IMR-90 (cell line): ENCODE measurements around the gene GFI1. TPM values are rescaled to one million over a fixed set of nuclear protein-coding genes. Genes with fewer than 3 reads are reported as not detected.

Source experiments
- ATAC-seq: fragments of 200-7000 bp; cut with Tn5 transposase; 2 replicates; pipeline ENCODE4 v1.9.1; 2020; ENCODE audit warnings: low read depth, mild to moderate bottlenecking, moderate library complexity
- BruUV-seq: library from RNA; stranded (reverse); fragments of 400-500 nt; replicated peaks from 2 replicates; lab custom pipeline; 2021; lab: Mats Ljungman, UMichigan
- CTCF ChIA-PET: fragments of 300-600 bp; formaldehyde crosslinking; extraction: SDS; loops from one replicate; lab custom pipeline; 2021; ENCODE audit warnings: antibody characterized with exemption; lab: Yijun Ruan, JAX
- POLR2A ChIA-PET: fragments of 300-600 bp; sonication (Branson Sonifier 250); formaldehyde crosslinking; loops from one replicate; lab custom pipeline; 2022; ENCODE audit warnings: antibody characterized with exemption; ENCODE audit not compliant: unreplicated experiment; lab: Charles Lee
- DNase-seq: peaks from one replicate; pipeline ENCODE4 v3.0.0; 2013
- H2AFZ ChIP-seq: replicated peaks from 2 replicates; pipeline ENCODE3; 2013; ENCODE audit warnings: low read length, mild to moderate bottlenecking; ENCODE audit not compliant: poor library complexity
- H2AK5ac ChIP-seq: 2 replicates; pipeline ENCODE4 v1.6.1; 2013; ENCODE audit warnings: low read depth, low read length, inconsistent platforms
- H2AK9ac ChIP-seq: replicated peaks from 2 replicates; pipeline ENCODE3; 2013; ENCODE audit warnings: mild to moderate bottlenecking, low read depth, low read length, moderate library complexity; ENCODE audit not compliant: poor library complexity
- H2BK120ac ChIP-seq: 2 replicates; pipeline ENCODE4 v1.6.1; 2013; ENCODE audit warnings: low read depth, low read length, inconsistent platforms
- H2BK15ac ChIP-seq: 3 replicates; pipeline ENCODE4 v1.6.1; 2013; ENCODE audit warnings: low read depth, low read length, inconsistent platforms
- H2BK20ac ChIP-seq: 2 replicates; pipeline ENCODE4 v1.6.1; 2013; ENCODE audit warnings: low read depth, mild to moderate bottlenecking, inconsistent platforms, low read length, moderate library complexity
- H2BK5ac ChIP-seq: 2 replicates; pipeline ENCODE4 v1.6.1; 2013; ENCODE audit warnings: mild to moderate bottlenecking, low read depth, low read length, inconsistent platforms; ENCODE audit not compliant: poor library complexity, severe bottlenecking
- H3K14ac ChIP-seq: replicated peaks from 2 replicates; pipeline ENCODE4 v1.6.1; 2013; ENCODE audit warnings: low read depth, low read length, inconsistent platforms
- H3K18ac ChIP-seq: 2 replicates; pipeline ENCODE4 v1.6.1; 2013; ENCODE audit warnings: low read depth, low read length, control low read depth
- H3K23ac ChIP-seq: 2 replicates; pipeline ENCODE4 v1.6.1; 2013; ENCODE audit warnings: low read depth, low read length, inconsistent platforms
- H3K27ac ChIP-seq: 2 replicates; pipeline ENCODE4 v1.5.1; 2013; ENCODE audit warnings: mild to moderate bottlenecking, control low read depth, low read length; ENCODE audit not compliant: insufficient read depth
- H3K27me3 ChIP-seq: 2 replicates; pipeline ENCODE4 v1.6.1; 2013; ENCODE audit warnings: low read length; ENCODE audit not compliant: control insufficient read depth, insufficient read depth
- H3K36me3 ChIP-seq: 2 replicates; pipeline ENCODE4 v1.6.1; 2013; ENCODE audit warnings: low read length, mixed read lengths; ENCODE audit not compliant: control insufficient read depth, insufficient read depth
- H3K4ac ChIP-seq: 2 replicates; pipeline ENCODE4 v1.6.1; 2013; ENCODE audit warnings: low read depth, low read length, inconsistent platforms
- H3K4me1 ChIP-seq: 2 replicates; pipeline ENCODE4 v1.6.1; 2013; ENCODE audit warnings: low read length, mixed read lengths; ENCODE audit not compliant: control insufficient read depth, insufficient read depth
- H3K4me2 ChIP-seq: 2 replicates; pipeline ENCODE4 v1.6.1; 2013; ENCODE audit warnings: low read depth, mild to moderate bottlenecking, control low read depth, low read length, moderate library complexity
- H3K4me3 ChIP-seq: 2 replicates; pipeline ENCODE4 v1.5.1; 2013; ENCODE audit warnings: low read depth, mild to moderate bottlenecking, control low read depth, low read length, moderate library complexity; ENCODE audit not compliant: insufficient read depth
- H3K56ac ChIP-seq: 2 replicates; pipeline ENCODE4 v1.6.1; 2013; ENCODE audit warnings: low read length, inconsistent platforms; ENCODE audit not compliant: insufficient read depth; ENCODE audit errors: extremely low read depth
- H3K79me1 ChIP-seq, 2 experiments: 2 replicates each; pipeline ENCODE4 v1.6.1; 2013; ENCODE audit warnings: low read length in 2 of 2, inconsistent platforms in 1 of 2, low read depth in 1 of 2
- H3K9ac ChIP-seq: 2 replicates; pipeline ENCODE4 v1.6.1; 2013; ENCODE audit warnings: low read depth, low read length, control low read depth
- H3K9me1 ChIP-seq: 2 replicates; pipeline ENCODE4 v1.6.1; 2013; ENCODE audit warnings: low read length, inconsistent platforms; ENCODE audit not compliant: insufficient read depth
- H3K9me3 ChIP-seq: 2 replicates; pipeline ENCODE4 v1.6.1; 2013; ENCODE audit warnings: low read length; ENCODE audit not compliant: control insufficient read depth, insufficient read depth
- H4K20me1 ChIP-seq: 2 replicates; pipeline ENCODE4 v1.6.1; 2013; ENCODE audit warnings: low read length, inconsistent platforms; ENCODE audit not compliant: insufficient read depth
- H4K5ac ChIP-seq: 2 replicates; pipeline ENCODE4 v1.6.1; 2013; ENCODE audit warnings: mild to moderate bottlenecking, low read depth, low read length, control low read depth
- H4K8ac ChIP-seq, 2 experiments: 2 replicates each; pipeline ENCODE4 v1.6.1; 2013; ENCODE audit warnings: low read depth in 2 of 2, low read length in 2 of 2, control low read depth in 1 of 2, inconsistent platforms in 1 of 2
- H4K91ac ChIP-seq: 2 replicates; pipeline ENCODE4 v1.6.1; 2013; ENCODE audit warnings: low read depth, low read length, inconsistent platforms; ENCODE audit not compliant: insufficient read depth
- CHD1 ChIP-seq: IDR thresholded peaks from 2 replicates; pipeline ENCODE4 v1.6.1; 2012; ENCODE audit warnings: low read depth, low read length, improper control_type of control experiment
- CTCF ChIP-seq: conservative IDR thresholded peaks from 2 replicates; pipeline ENCODE4 v1.5.1; 2012; ENCODE audit warnings: mild to moderate bottlenecking, low read depth, low read length, improper control_type of control experiment
- NFE2L2 ChIP-seq: fragments of 150-350 bp; IDR thresholded peaks from 2 replicates; pipeline ENCODE4 v1.6.1; 2016; ENCODE audit warnings: low read depth, mild to moderate bottlenecking, low read length
- RAD21 ChIP-seq: IDR thresholded peaks from 2 replicates; pipeline ENCODE4 v1.6.1; 2012; ENCODE audit warnings: low read length, improper control_type of control experiment
- RFX5 ChIP-seq: IDR thresholded peaks from 2 replicates; pipeline ENCODE4 v1.8.0; 2012; ENCODE audit warnings: low read depth, mild to moderate bottlenecking, low read length, moderate library complexity
- SMC3 ChIP-seq: fragments of 150-350 bp; IDR thresholded peaks from 2 replicates; pipeline ENCODE4 v1.6.1; 2016; ENCODE audit warnings: low read depth, mild to moderate bottlenecking, antibody characterized with exemption, low read length, moderate library complexity
- WGBS, 2 experiments: methylation state at CpG; one replicate each; pipeline versions ENCODE4 v1.1.5 to v1.1.7; 2013; ENCODE audit warnings: missing lambda C conversion rate in 2 of 2; ENCODE audit not compliant: insufficient read length in 1 of 2; ENCODE audit errors: extremely low coverage in 2 of 2; 5-methylcytosine and 5-hydroxymethylcytosine counted together
- dilution Hi-C: fragments of 300-500 bp; cut with HindIII; formaldehyde crosslinking; loops from one replicate; pipeline ENCODE4 v1.14.3; 2018; ENCODE audit warnings: low sequenced_read_pairs; ENCODE audit not compliant: unreplicated experiment
- in situ Hi-C: fragments of 300-500 bp; cut with MboI; formaldehyde crosslinking; loops from 3 replicates; pipeline ENCODE4 v1.14.3; 2019; ENCODE audit warnings: low sequenced_read_pairs, inconsistent platforms, mixed read lengths
- intact Hi-C: fragments of 100-400 bp; cut with micrococcal nuclease; formaldehyde crosslinking; loops from 2 replicates; pipeline ENCODE4 v1.10.0; 2022
- polyA plus RNA-seq, 3 experiments: library from polyadenylated mRNA; depleted of rRNA; stranded (reverse); fragments of >200 nt; gene quantifications; 2 replicates each; pipeline ENCODE4 v1.2.3, GENCODE V29; 2012; ENCODE audit warnings: low replicate concordance in 1 of 3
- total RNA-seq: library from RNA; depleted of rRNA; stranded (reverse); fragments of >200 nt; gene quantifications from 2 replicates; pipeline ENCODE4 v1.2.3, GENCODE V29; 2012

The GFI1 gene
- total and polyA plus RNA-seq, 2 of the 4 experiments (the other 2 are of a cell fraction), result under 0.01 to 0.21 TPM

GRCh38 chr1:92458146-92458545 lies 28.6 kb downstream of the GFI1 start:
- TF ChIP-seq CTCF, result no peak
- no peak for TF ChIP-seq CHD1
- no peak for TF ChIP-seq RFX5
- TF ChIP-seq RAD21, result no peak
- no peak for TF ChIP-seq NFE2L2
- no peak for TF ChIP-seq SMC3
- Histone ChIP-seq H4K20me1 (no peaks in the 10 kb centered on the region), H2AFZ (no peak overlapping the region), H2AK5ac (no peak overlapping the region), H3K4me3 (no peak overlapping the region), H3K36me3 (no peaks in the 10 kb centered on the region), H2BK120ac (no peak overlapping the region), H3K4me1 (no peaks in the 10 kb centered on the region), H4K91ac (no peak overlapping the region), H2BK5ac (no peak overlapping the region), H2AK9ac (no peak overlapping the region), H3K4me2 (no peak overlapping the region), H4K8ac (no peak overlapping the region), H3K9ac (no peak overlapping the region), H3K18ac (no peak overlapping the region), H3K9me3 (no peaks in the 10 kb centered on the region), H3K56ac (no peak overlapping the region), H3K27ac (no peak overlapping the region), H4K5ac (no peak overlapping the region), H3K9me1 (no peaks in the 10 kb centered on the region), H3K23ac (no peak overlapping the region), H2BK15ac (no peak overlapping the region), H2BK20ac (no peak overlapping the region), H3K27me3 (peaks cover 2% of the 10 kb centered on the region; the same call in 1 of the 2 replicates), H3K14ac (no peak overlapping the region), H3K79me1 (no peaks in the 10 kb centered on the region), H3K4ac (no peak overlapping the region)
- ChIA-PET CTCF (no interaction called here), POLR2A (no interaction called here)
- DNase-seq (no peak), ATAC-seq (no peak)
- in situ Hi-C loops, result no loop called here
- no CpG with 5 or more reads among the region's 2 CpGs for WGBS, 2 experiments
- BruUV-seq, result no TSS peak
- dilution Hi-C loops, result no loop called here
- intact Hi-C loops, result no loop called here
